Bronchial epithelial cell (primary cell): ENCODE measurements around the gene NOB1. TPM values are rescaled to one million over a fixed set of nuclear protein-coding genes. Genes with fewer than 3 reads are reported as not detected.

Source experiments
- DNase-seq: peaks from one replicate; pipeline ENCODE4 v3.0.0-alpha.2; 2010; ENCODE audit warnings: low read depth
- FAIRE-seq: peaks from 2 replicates; lab custom pipeline; 2011; peaks lifted over from hg19 to GRCh38; lab: Jason Lieb, UNC
- H3K27me3 ChIP-seq: 2 replicates; pipeline ENCODE4 v1.5.1; 2011; ENCODE audit warnings: low read length; ENCODE audit not compliant: control insufficient read depth, insufficient read depth
- H3K36me3 ChIP-seq: 2 replicates; pipeline ENCODE4 v1.5.1; 2011; ENCODE audit warnings: low read length; ENCODE audit not compliant: control insufficient read depth, insufficient read depth
- H3K4me3 ChIP-seq: 2 replicates; pipeline ENCODE4 v1.5.1; 2011; ENCODE audit warnings: mild to moderate bottlenecking, low read depth, low read length, control low read depth
- total RNA-seq: library from RNA; depleted of rRNA; stranded (reverse); fragments of >200 nt; gene quantifications from 2 replicates; pipeline ENCODE4 v1.2.1, GENCODE V29; 2014
- TF ChIP-seq, protein P1 (sequence below): IDR thresholded peaks from 2 replicates; pipeline ENCODE4 v1.5.1; 2011; ENCODE audit warnings: mild to moderate bottlenecking, moderate library complexity, low read length, control low read depth, inconsistent platforms; ENCODE audit not compliant: insufficient read depth, severe bottlenecking

Gene NOB1
- total RNA-seq, 1 donor from 2014 or later = 24.7 TPM

DNA sequence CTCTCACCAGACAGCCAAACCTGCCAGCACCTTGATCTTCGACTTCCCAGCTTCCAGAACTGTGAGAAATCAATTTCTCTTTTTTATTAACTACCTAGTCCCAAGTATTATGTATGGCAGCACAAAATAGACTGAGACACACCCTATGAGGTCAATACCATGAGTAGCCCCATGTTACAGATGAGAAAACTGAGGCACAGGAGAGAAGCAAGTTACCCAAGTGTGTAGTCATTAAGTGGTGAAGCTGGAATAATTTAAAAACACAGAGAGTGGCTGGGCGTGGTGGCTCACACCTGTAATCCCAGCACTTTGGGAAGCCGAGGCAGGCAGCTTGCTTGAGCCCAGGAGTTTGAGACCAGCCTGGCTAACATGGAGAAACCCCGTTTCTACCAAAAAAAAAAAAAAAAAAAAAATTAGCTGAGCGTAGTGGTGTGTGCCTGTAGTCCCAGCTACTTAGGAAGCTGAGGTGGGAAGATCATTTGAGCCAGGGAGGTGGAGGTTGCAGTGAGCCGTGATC, 33.2 kb downstream of the NOB1 start:
- DNase-seq (no peak), FAIRE-seq (no peak)
- no peaks in the 10 kb centered on the region for H3K27me3 ChIP-seq
- TF ChIP-seq, protein P1, sequence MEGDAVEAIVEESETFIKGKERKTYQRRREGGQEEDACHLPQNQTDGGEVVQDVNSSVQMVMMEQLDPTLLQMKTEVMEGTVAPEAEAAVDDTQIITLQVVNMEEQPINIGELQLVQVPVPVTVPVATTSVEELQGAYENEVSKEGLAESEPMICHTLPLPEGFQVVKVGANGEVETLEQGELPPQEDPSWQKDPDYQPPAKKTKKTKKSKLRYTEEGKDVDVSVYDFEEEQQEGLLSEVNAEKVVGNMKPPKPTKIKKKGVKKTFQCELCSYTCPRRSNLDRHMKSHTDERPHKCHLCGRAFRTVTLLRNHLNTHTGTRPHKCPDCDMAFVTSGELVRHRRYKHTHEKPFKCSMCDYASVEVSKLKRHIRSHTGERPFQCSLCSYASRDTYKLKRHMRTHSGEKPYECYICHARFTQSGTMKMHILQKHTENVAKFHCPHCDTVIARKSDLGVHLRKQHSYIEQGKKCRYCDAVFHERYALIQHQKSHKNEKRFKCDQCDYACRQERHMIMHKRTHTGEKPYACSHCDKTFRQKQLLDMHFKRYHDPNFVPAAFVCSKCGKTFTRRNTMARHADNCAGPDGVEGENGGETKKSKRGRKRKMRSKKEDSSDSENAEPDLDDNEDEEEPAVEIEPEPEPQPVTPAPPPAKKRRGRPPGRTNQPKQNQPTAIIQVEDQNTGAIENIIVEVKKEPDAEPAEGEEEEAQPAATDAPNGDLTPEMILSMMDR = no peak
- H3K4me3 ChIP-seq = no peak overlapping the region
- H3K36me3 ChIP-seq = peaks cover 13% of the 10 kb centered on the region

DNA sequence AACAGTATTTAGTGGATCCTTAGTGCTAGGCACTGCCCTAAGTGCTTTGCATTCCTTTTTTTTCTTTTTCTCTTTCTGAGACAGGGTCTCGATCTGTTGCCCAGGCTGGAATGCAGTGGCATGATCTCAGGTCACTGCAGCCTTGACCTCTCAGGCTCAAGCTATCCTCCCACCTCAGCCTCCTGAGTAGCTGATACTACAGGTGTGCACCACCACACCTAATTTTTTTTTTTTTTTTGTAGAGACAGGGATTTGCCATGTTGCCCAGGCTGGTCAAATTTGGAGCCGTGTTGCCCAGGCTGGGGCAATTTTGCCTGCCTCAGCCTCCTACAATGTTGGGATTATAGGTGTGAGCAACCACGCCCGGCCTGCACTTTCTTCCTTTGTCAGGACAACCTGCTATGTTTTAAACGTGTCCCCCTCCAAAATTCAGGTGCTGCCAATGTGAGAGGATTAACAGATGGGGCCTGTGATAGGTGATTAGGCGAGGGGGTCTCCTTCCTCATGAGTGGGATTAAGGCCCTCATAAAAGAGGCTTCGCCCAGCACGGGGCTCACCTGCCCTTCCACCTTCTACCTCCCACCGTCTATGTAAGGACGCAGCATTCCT, 33.8 kb downstream of the NOB1 start:
- Histone ChIP-seq H3K36me3 (peaks cover 13% of the 10 kb centered on the region), H3K4me3 (no peak overlapping the region), H3K27me3 (no peaks in the 10 kb centered on the region)
- TF ChIP-seq, protein P1 = no peak
- no peak for DNase-seq
- FAIRE-seq = no peak

DNA sequence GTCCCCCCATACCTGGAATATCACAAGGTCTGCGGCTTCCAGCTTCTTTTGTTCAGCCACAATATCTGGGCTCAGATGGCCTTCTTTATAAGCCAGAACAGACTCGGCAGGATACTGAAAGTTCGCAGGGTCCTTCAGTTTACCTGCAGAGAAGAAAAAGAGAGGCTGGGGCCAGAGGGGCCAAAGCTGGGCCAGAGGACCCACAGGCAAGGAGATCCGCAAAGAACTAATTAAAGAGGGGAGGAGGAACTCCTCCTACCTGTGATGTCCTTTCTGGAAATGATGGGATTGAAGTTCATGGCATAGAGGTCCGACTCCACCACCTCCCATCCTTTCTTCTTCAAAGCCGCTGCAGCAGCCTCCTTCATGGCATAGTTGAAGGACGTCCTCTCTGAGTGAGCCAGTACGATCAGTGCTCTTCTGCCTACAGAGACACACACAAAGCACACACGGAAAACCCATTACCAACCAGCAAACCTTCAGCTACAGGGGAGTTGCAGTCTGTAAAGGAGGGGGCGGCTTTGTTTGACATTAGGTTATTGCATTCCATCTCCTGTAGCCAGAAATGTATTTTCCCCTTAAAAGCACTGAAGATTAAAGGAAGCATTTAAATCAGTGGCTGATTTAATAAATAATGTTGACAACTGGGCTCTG, 36.5 kb downstream of the NOB1 start:
- no peak overlapping the region for H3K4me3 ChIP-seq
- TF ChIP-seq, protein P1 = no peak
- no peak for DNase-seq
- FAIRE-seq = no peak
- peaks cover 16% of the 10 kb centered on the region for H3K36me3 ChIP-seq
- no peaks in the 10 kb centered on the region for H3K27me3 ChIP-seq

DNA sequence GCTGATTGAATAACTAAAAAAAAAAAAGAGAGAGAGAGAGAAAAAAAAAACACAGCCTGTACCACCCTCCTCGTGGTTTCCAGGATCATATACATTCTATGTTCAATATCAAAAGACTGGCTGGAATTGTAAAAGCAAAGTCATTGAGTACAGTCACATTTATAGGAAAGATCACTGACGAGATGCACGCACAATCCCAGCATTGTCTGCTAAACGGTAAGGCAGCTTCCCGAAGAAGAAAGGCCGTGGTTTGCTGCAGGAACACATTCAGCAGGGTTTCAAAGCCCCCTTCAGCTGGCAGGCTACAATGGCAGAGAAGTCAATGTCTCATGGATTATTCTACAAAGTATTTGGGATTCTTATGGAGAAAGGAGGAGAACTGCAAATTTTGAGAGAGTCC, 37.7 kb downstream of the NOB1 start:
- Histone ChIP-seq H3K27me3 (no peaks in the 10 kb centered on the region), H3K4me3 (no peak overlapping the region), H3K36me3 (peaks cover 16% of the 10 kb centered on the region)
- TF ChIP-seq, protein P1 = no peak
- FAIRE-seq (no peak), DNase-seq (no peak)

DNA sequence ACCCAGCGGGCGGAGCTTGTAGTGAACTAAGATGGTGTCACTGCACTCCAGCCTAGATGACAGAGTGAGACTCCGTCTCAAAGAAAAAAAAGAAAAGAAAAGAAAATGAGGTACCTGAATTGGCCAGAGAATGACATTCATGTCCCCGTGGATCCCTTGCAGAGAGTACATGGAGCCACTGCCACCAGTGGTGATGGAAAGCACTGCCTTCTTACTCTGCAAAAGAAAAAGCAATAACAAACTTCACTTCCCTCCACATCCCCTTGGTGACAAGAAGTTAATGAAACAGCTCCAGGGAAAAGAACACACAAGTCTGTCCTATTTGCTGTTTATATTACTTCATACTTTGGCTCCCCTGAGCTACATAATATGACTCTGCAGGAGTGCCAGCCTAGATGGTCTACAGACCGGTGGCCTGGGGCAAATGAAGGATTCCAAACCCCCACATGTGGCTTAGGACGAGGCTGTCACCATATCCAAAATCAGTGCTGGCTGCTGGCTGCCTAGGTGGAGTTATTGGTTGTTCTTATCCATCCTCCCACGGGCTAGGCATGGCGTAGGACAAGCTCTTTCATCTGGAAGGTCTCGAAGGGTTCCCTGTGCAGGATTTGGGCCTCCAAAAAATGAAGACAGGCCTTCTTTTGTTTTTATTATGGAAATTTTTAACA, 41.7 kb downstream of the NOB1 start:
- H3K27me3 ChIP-seq = no peaks in the 10 kb centered on the region
- H3K36me3 ChIP-seq = peaks cover 8% of the 10 kb centered on the region
- DNase-seq = no peak
- TF ChIP-seq, protein P1 = no peak
- H3K4me3 ChIP-seq = no peak overlapping the region
- FAIRE-seq = no peak
